ENCODE results near the gene STH.
A peak's percentile ranks its signal among the peaks of the same experiment; 100 is the strongest.
"Not testable (repeated sequence)": the region's sequence is repeated elsewhere in the genome, so short reads cannot be mapped to it uniquely, and the experiment has no call there.

The STH gene

GRCh38 chr17:45987706-45988105 lies 11.3 kb upstream of the STH start:
- DNase-seq, result no peak

- DNase-seq, result no peak
These were observed 9.3 kb upstream of the STH start for GRCh38 chr17:45989759-45990158.

GRCh38 chr17:45990886-45991285 lies 8.2 kb upstream of the STH start:
- no peak for DNase-seq

GRCh38 chr17:45991341-45991740 lies 7.7 kb upstream of the STH start:
- no peak for DNase-seq

- DNase-seq, result no peak
These were observed 6.9 kb upstream of the STH start for GRCh38 chr17:45992175-45992574.

- DNase-seq, result no peak
These were observed 6.1 kb upstream of the STH start for GRCh38 chr17:45992904-45993303.

- DNase-seq, result no peak
These were observed 5.0 kb upstream of the STH start for GRCh38 chr17:45993962-45994627.

GRCh38 chr17:45994987-45995386 lies 4.1 kb upstream of the STH start:
- no peak for DNase-seq

GRCh38 chr17:45995627-45996270 lies 3.3 kb upstream of the STH start:
- no peak for DNase-seq

GRCh38 chr17:45996282-45996937 lies 2.6 kb upstream of the STH start:
- DNase-seq, result no peak

GRCh38 chr17:45997166-45997565 lies 1.9 kb upstream of the STH start:
- DNase-seq, result no peak

GRCh38 chr17:45997624-45998023 lies 1.4 kb upstream of the STH start:
- DNase-seq, result no peak

- peak; percentile 79 for DNase-seq
These were observed 845 bp downstream of the STH start for GRCh38 chr17:45999900-46000290.

GRCh38 chr17:46000292-46000691 lies 1.2 kb downstream of the STH start:
- peak; percentile 67 for DNase-seq

GRCh38 chr17:46000757-46001156 lies 1.7 kb downstream of the STH start:
- DNase-seq, result no peak

GRCh38 chr17:46001390-46002310 lies 2.6 kb downstream of the STH start:
- DNase-seq, result no peak

- peak; percentile 75 for DNase-seq
These were observed 3.4 kb downstream of the STH start for GRCh38 chr17:46002311-46002972.

- no peak for DNase-seq
These were observed 3.9 kb downstream of the STH start for GRCh38 chr17:46002973-46003316.

GRCh38 chr17:46003907-46004748 lies 5.1 kb downstream of the STH start:
- peak; percentile 70 for DNase-seq

- not testable (repeated sequence) for DNase-seq
These were observed 7.0 kb downstream of the STH start for GRCh38 chr17:46006082-46006481.

- DNase-seq, result no peak
These were observed 8.5 kb downstream of the STH start for GRCh38 chr17:46007461-46007965.

- DNase-seq, result no peak
These were observed 9.5 kb downstream of the STH start for GRCh38 chr17:46008591-46008990.
